Astrocyte (in vitro differentiated cells and primary cell): ENCODE measurements around the gene ZNF333.

ENCODE experiments used
- CTCF ChIP-seq: IDR thresholded peaks from 2 replicates; pipeline ENCODE4 v1.5.1; 2011; ENCODE audit warnings: low read depth, mild to moderate bottlenecking, inconsistent platforms, low read length, moderate library complexity; ENCODE audit not compliant: insufficient read depth
- EZH2 ChIP-seq: IDR thresholded peaks from 2 replicates; pipeline ENCODE4 v1.6.1; 2012; ENCODE audit warnings: mild to moderate bottlenecking, low read length, inconsistent platforms; ENCODE audit not compliant: insufficient read depth

- TF ChIP-seq CTCF (no peak), EZH2 (no peak)
Measured at GRCh38 chr19:14782626-14783409, 93.0 kb downstream of the ZNF333 start.
